CMK (cell line): ENCODE results near the gene IL4I1.
"Not testable (repeated sequence)": the region's sequence is repeated elsewhere in the genome, so short reads cannot be mapped to it uniquely, and the experiment has no call there.

ENCODE experiments used
- DNase-seq: peaks from one replicate; pipeline ENCODE4 v3.0.0-alpha.2; 2010; ENCODE audit warnings: low read depth

IL4I1 gene

GRCh38 chr19:49896863-49897621, at the start of gene IL4I1:
IL4I1 (minus strand) TSS chr19:49896887; CDS start chr19:49896160, 727 bp downstream.
- DNase-seq = peak; percentile 54

- no peak for DNase-seq
Observed at GRCh38 chr19:49946415-49946814, 49.7 kb upstream of the IL4I1 start.

- DNase-seq = not testable (repeated sequence)
Observed at GRCh38 chr19:49944567-49944966, 47.9 kb upstream of the IL4I1 start.

- DNase-seq = no peak
Observed at GRCh38 chr19:49940482-49940791, 43.8 kb upstream of the IL4I1 start.

- DNase-seq = no peak
Observed at GRCh38 chr19:49939721-49940481, 43.2 kb upstream of the IL4I1 start.

- DNase-seq = no peak
Observed at GRCh38 chr19:49938662-49939061, 42.0 kb upstream of the IL4I1 start.

- no peak for DNase-seq
Observed at GRCh38 chr19:49937750-49938381, 41.2 kb upstream of the IL4I1 start.

GRCh38 chr19:49936549-49936948, 39.9 kb upstream of the IL4I1 start:
- DNase-seq = no peak

GRCh38 chr19:49933643-49934042, 37.0 kb upstream of the IL4I1 start:
- no peak for DNase-seq

GRCh38 chr19:49932731-49933131, 36.0 kb upstream of the IL4I1 start:
- no peak for DNase-seq

- no peak for DNase-seq
Observed at GRCh38 chr19:49932041-49932451, 35.4 kb upstream of the IL4I1 start.

- DNase-seq = no peak
Observed at GRCh38 chr19:49931293-49932040, 34.8 kb upstream of the IL4I1 start.

GRCh38 chr19:49930483-49931011, 33.9 kb upstream of the IL4I1 start:
- no peak for DNase-seq

- peak; percentile 100 for DNase-seq
Observed at GRCh38 chr19:49929611-49930482, 33.2 kb upstream of the IL4I1 start.

GRCh38 chr19:49929121-49929610, 32.5 kb upstream of the IL4I1 start, which contains the start of the genes ATF5 and NUP62:
ATF5 (plus strand) TSS chr19:49929205; CDS start chr19:49930851, 1,646 bp downstream.
NUP62 (minus strand) TSS chr19:49929504; CDS start chr19:49909807, 19,697 bp downstream.
- DNase-seq = peak; percentile 91

GRCh38 chr19:49927526-49928264, 31.0 kb upstream of the IL4I1 start:
- no peak for DNase-seq

- no peak for DNase-seq
Observed at GRCh38 chr19:49926515-49926914, 29.8 kb upstream of the IL4I1 start.

GRCh38 chr19:49925486-49925885, 28.8 kb upstream of the IL4I1 start:
- no peak for DNase-seq

GRCh38 chr19:49924881-49925210, 28.2 kb upstream of the IL4I1 start:
- DNase-seq = not testable (repeated sequence)
